ENCODE results near the gene HPX.

HPX gene

GRCh38 chr11:6418557-6419008 is 22.2 kb downstream of the HPX start:
- no peak for TF ChIP-seq CTCF (IDR thresholded peaks at IDR 0.05; ENCODE audit: unreplicated experiment in 3 of 3)
- no peak overlapping the region for H3K4me3 Mint-ChIP-seq
- H3K9me3 Mint-ChIP-seq: no peaks in the 10 kb centered on the region
- peaks cover 17% of the 10 kb centered on the region for H3K27me3 Mint-ChIP-seq (ENCODE audit: low read depth)
- peaks cover 5% of the 10 kb centered on the region for H3K4me1 Mint-ChIP-seq
- H3K27ac Mint-ChIP-seq: no peak overlapping the region
- no peaks in the 10 kb centered on the region for H3K36me3 Mint-ChIP-seq (ENCODE audit: low read depth)

- Mint-ChIP-seq H3K4me1 (peaks cover 5% of the 10 kb centered on the region), H3K4me3 (no peak overlapping the region), H3K27me3 (ENCODE audit: low read depth) (peaks cover 13% of the 10 kb centered on the region), H3K36me3 (ENCODE audit: low read depth) (no peaks in the 10 kb centered on the region), H3K9me3 (no peaks in the 10 kb centered on the region), H3K27ac (no peak overlapping the region)
- TF ChIP-seq CTCF (IDR thresholded peaks at IDR 0.05; ENCODE audit: unreplicated experiment in 3 of 3): no peak
Measured at GRCh38 chr11:6417907-6418556, 22.8 kb downstream of the HPX start.

GRCh38 chr11:6415797-6416196 is 25.0 kb downstream of the HPX start:
- H3K36me3 Mint-ChIP-seq (ENCODE audit: low read depth): no peaks in the 10 kb centered on the region
- peaks cover 1% of the 10 kb centered on the region for H3K27me3 Mint-ChIP-seq (ENCODE audit: low read depth)
- H3K27ac Mint-ChIP-seq: no peak overlapping the region
- H3K4me3 Mint-ChIP-seq: no peak overlapping the region
- TF ChIP-seq CTCF (IDR thresholded peaks at IDR 0.05; ENCODE audit: unreplicated experiment in 3 of 3): no peak
- H3K4me1 Mint-ChIP-seq: peaks cover 5% of the 10 kb centered on the region
- no peaks in the 10 kb centered on the region for H3K9me3 Mint-ChIP-seq

- H3K4me1 Mint-ChIP-seq: peaks cover 5% of the 10 kb centered on the region
- no peak for TF ChIP-seq CTCF (IDR thresholded peaks at IDR 0.05; ENCODE audit: unreplicated experiment in 3 of 3)
Measured at GRCh38 chr11:6414874-6415328, 25.9 kb downstream of the HPX start.

GRCh38 chr11:6413791-6414201 is 27.0 kb downstream of the HPX start:
- no peaks in the 10 kb centered on the region for H3K9me3 Mint-ChIP-seq
- no peak for TF ChIP-seq CTCF (IDR thresholded peaks at IDR 0.05; ENCODE audit: unreplicated experiment in 3 of 3)
- no peaks in the 10 kb centered on the region for H3K4me1 Mint-ChIP-seq
- peaks cover 4% of the 10 kb centered on the region for H3K36me3 Mint-ChIP-seq (ENCODE audit: low read depth)
- no peaks in the 10 kb centered on the region for H3K27me3 Mint-ChIP-seq (ENCODE audit: low read depth)
- no peak overlapping the region for H3K27ac Mint-ChIP-seq
- H3K4me3 Mint-ChIP-seq: no peak overlapping the region

More at GRCh38 chr11:6414874-6415328, 25.9 kb downstream of the HPX start:
- Mint-ChIP-seq H3K36me3 (ENCODE audit: low read depth) (peaks cover 3% of the 10 kb centered on the region), H3K4me3 (no peak overlapping the region), H3K27me3 (ENCODE audit: low read depth) (no peaks in the 10 kb centered on the region), H3K27ac (no peak overlapping the region), H3K9me3 (no peaks in the 10 kb centered on the region)

- no peak overlapping the region for H3K27ac Mint-ChIP-seq
- H3K4me3 Mint-ChIP-seq: no peak overlapping the region
- peaks cover 9% of the 10 kb centered on the region for H3K36me3 Mint-ChIP-seq (ENCODE audit: low read depth)
- H3K9me3 Mint-ChIP-seq: no peaks in the 10 kb centered on the region
- H3K27me3 Mint-ChIP-seq (ENCODE audit: low read depth): no peaks in the 10 kb centered on the region
- no peak for TF ChIP-seq CTCF (IDR thresholded peaks at IDR 0.05; ENCODE audit: unreplicated experiment in 3 of 3)
- no peaks in the 10 kb centered on the region for H3K4me1 Mint-ChIP-seq
Measured at GRCh38 chr11:6411594-6412031, 29.2 kb downstream of the HPX start.

Measured in nephron (organoid).